ENCODE measurements around the gene AACS. TPM values are rescaled to one million over a fixed set of nuclear protein-coding genes. Genes with fewer than 3 reads are reported as not detected.

The AACS gene
- total RNA-seq, 1 donor from 2014 or later, result 31.3 TPM

DNA sequence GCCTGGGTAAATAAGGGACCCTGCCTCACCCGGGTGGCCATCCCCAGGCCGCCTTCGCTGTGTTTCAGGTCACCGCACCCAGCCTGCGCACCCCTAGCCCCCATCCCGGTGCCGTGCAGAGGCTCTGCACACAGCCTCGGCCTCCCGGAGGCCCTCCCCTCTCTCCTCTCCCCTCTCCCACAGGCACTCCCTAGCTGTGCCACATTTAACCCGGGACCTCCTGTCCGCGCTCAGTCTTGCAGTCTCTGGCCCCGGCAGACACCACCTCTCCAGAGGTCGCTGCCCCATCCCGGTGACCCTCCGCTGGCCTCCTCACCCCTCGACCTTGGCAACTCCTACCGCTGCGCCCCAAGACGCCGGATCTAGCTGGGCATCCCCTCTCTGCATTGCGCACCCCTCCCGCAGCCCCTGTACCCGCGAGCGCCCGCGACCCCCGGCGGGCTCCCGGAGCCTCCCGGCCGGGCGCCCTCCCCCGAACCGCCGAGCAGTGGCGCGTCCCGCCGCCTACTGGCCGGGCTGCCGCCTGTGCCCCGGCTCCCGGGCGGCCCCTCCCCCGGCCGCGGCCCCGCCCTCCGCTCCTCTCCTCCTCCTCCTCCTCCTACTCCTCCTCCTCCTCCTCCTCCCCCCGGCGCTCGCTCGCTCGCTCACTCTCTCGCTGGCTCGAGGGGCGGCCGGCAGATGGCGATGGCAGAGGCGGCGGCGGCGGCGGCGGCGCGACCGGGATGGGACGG lies 120.7 kb downstream of the AACS start, which contains the start of gene TMEM132B:
TMEM132B (plus strand) TSS at position 647 of the 731 bp plus-strand sequence.
- Histone ChIP-seq H3K27me3 (peaks cover 54% of the 10 kb centered on the region), H3K4me1 (peaks cover 16% of the 10 kb centered on the region), H3K27ac (no peak within 1 kb of the TSS), H3K9me3 (no peaks in the 10 kb centered on the region), H3K36me3 (no peaks in the 10 kb centered on the region), H3K4me3 (peak within 1 kb of the TSS; percentile 16)
- TF ChIP-seq, protein P1, sequence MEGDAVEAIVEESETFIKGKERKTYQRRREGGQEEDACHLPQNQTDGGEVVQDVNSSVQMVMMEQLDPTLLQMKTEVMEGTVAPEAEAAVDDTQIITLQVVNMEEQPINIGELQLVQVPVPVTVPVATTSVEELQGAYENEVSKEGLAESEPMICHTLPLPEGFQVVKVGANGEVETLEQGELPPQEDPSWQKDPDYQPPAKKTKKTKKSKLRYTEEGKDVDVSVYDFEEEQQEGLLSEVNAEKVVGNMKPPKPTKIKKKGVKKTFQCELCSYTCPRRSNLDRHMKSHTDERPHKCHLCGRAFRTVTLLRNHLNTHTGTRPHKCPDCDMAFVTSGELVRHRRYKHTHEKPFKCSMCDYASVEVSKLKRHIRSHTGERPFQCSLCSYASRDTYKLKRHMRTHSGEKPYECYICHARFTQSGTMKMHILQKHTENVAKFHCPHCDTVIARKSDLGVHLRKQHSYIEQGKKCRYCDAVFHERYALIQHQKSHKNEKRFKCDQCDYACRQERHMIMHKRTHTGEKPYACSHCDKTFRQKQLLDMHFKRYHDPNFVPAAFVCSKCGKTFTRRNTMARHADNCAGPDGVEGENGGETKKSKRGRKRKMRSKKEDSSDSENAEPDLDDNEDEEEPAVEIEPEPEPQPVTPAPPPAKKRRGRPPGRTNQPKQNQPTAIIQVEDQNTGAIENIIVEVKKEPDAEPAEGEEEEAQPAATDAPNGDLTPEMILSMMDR (IDR thresholded peaks at IDR 0.05), result peak; percentile 19
- peak; percentile 89 for DNase-seq
- peak; percentile 86 for ATAC-seq
- intact Hi-C loops (cut with DNase I), result loop anchor here (10.0 kb wide), 1 partner anchor 1689 kb away; no protein-coding TSS in a partner anchor

DNA sequence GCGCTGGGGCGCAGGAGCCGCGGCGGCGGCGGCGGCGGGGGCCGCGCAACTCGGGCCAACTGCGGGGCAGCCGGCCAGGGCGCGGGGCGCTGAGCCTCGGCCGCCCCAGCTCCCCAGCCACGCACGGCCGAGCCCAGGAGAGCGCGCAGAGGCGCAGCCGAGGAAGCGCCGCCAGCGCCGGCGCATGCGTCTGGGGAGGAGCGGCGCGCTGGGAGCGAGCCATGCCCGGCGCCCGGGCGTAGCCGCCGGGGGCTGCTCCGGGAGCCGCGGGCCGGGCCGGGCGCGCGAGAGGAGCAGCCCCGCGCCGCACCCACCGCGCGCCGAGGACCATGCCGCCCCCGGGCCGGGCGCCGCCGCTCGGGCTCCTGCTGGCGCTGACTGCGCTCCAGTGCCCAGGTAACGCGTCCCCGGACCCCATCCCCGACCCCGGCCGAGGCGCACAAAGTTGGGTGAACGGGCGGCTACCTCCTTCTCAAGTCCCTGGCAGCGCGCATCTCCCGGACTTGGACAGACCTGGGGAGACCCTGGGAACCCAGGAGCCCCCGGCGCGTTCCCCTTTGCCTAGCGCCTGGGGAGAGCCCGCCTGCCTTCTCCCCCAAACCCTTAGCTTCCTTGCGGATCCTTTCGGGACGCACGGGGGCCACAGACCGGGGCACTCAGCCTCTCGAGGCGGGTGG lies 121.4 kb downstream of the AACS start:
- ATAC-seq (no peak), DNase-seq (no peak)
- Histone ChIP-seq H3K9me3 (no peaks in the 10 kb centered on the region), H3K27me3 (peaks cover 59% of the 10 kb centered on the region), H3K4me1 (peaks cover 16% of the 10 kb centered on the region), H3K36me3 (no peaks in the 10 kb centered on the region), H3K27ac (no peak overlapping the region), H3K4me3 (peak overlapping the region; percentile 16)
- TF ChIP-seq, protein P1 (IDR thresholded peaks at IDR 0.05), result no peak
- intact Hi-C loops (cut with DNase I), result loop anchor here (10.0 kb wide), 1 partner anchor 1688 kb away; no protein-coding TSS in a partner anchor

GRCh38 chr12:125187148-125187745 lies 122.0 kb downstream of the AACS start:
- no peak for DNase-seq
- peaks cover 16% of the 10 kb centered on the region for H3K4me1 ChIP-seq
- peaks cover 63% of the 10 kb centered on the region for H3K27me3 ChIP-seq
- no peak for ATAC-seq
- H3K36me3 ChIP-seq, result no peaks in the 10 kb centered on the region
- H3K4me3 ChIP-seq, result peak overlapping the region; percentile 5
- TF ChIP-seq, protein P1 (IDR thresholded peaks at IDR 0.05), result no peak
- no peaks in the 10 kb centered on the region for H3K9me3 ChIP-seq
- no peak overlapping the region for H3K27ac ChIP-seq
- intact Hi-C loops (cut with DNase I), result loop anchor here (10.0 kb wide), 1 partner anchor 1688 kb away; no protein-coding TSS in a partner anchor

DNA sequence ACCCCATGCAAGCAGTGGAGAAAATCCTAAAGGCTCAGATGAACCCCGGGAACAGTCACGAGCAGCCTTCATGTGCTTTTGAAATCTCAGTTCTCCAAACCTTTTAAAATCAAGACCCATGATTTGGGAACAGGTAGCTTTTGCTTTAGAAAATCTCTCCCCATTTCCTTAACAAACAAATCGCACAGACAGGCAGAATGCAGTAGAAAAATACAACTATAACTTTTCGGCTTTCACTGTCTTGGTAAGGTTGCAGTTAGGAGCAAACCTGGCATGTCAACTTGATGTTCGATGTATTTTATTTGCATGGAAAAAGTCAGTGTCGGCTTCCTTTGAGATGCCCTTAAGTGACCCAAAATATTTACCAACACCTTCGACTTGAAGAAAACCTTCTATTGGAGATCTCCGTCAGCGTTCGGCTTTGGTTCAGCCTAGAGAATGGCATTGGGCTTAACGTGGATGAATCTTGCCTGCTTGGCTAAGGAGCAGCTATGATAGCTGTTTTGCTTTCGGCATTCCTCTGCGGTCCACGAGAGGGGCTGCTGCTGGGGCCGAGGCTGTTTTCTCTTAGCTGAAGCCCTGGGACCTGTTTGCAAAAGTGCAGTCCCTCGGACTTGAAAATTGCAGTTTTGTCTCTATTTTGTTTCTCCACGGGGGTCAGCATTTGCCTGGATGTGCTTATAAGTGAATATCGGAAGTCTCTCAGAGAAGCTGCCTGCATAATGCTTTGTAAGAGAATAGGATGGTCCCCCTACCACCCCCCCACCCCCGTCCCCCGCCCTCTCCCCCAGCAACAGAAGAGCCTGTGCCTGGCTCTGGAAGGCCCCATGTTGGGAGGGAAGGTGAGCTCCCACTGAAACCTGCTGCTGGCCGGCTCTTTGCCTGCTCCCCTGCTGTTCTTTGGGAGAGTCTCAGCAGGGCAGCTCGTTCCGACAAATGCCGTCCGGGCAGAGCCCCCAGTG lies 122.8 kb downstream of the AACS start:
- peaks cover 71% of the 10 kb centered on the region for H3K27me3 ChIP-seq

More for the DNA sequence above, 122.8 kb downstream of the AACS start:
- Histone ChIP-seq H3K27ac (no peak overlapping the region), H3K4me1 (peaks cover 16% of the 10 kb centered on the region), H3K9me3 (no peaks in the 10 kb centered on the region), H3K4me3 (no peak overlapping the region), H3K36me3 (no peaks in the 10 kb centered on the region)
- no peak for ATAC-seq
- TF ChIP-seq, protein P1 (IDR thresholded peaks at IDR 0.05), result no peak
- intact Hi-C loops (cut with DNase I), result loop anchor here (10.0 kb wide), 1 partner anchor 1687 kb away; no protein-coding TSS in a partner anchor
- DNase-seq, result no peak
